ENCODE data around the gene PTPRK.

PTPRK gene

GRCh38 chr6:128121190-128121589 lies 399.2 kb downstream of the PTPRK start:
- DNase-seq = no peak

GRCh38 chr6:128118401-128118800 lies 402.0 kb downstream of the PTPRK start:
- no peak for DNase-seq

GRCh38 chr6:128117916-128118315 lies 402.5 kb downstream of the PTPRK start:
- no peak for DNase-seq

GRCh38 chr6:128114164-128114563 lies 406.2 kb downstream of the PTPRK start:
- no peak for DNase-seq

GRCh38 chr6:128112494-128112893 lies 407.9 kb downstream of the PTPRK start:
- no peak for DNase-seq

GRCh38 chr6:128111096-128111495 lies 409.3 kb downstream of the PTPRK start:
- DNase-seq = no peak

GRCh38 chr6:128107682-128108081 lies 412.7 kb downstream of the PTPRK start:
- no peak for DNase-seq

GRCh38 chr6:128099571-128100197 lies 420.7 kb downstream of the PTPRK start:
- no peak for DNase-seq

- no peak for DNase-seq
Observed at GRCh38 chr6:128098000-128098581, 422.3 kb downstream of the PTPRK start.

- DNase-seq = no peak
Observed at GRCh38 chr6:128097009-128097408, 423.4 kb downstream of the PTPRK start.

GRCh38 chr6:128095362-128095761 lies 425.0 kb downstream of the PTPRK start:
- no peak for DNase-seq

GRCh38 chr6:128079021-128079420 lies 441.4 kb downstream of the PTPRK start:
- no peak for DNase-seq

GRCh38 chr6:128078276-128078675 lies 442.1 kb downstream of the PTPRK start:
- DNase-seq = no peak

- DNase-seq = no peak
Observed at GRCh38 chr6:128076843-128077242, 443.6 kb downstream of the PTPRK start.

GRCh38 chr6:128074567-128074966 lies 445.8 kb downstream of the PTPRK start:
- DNase-seq = no peak

- no peak for DNase-seq
Observed at GRCh38 chr6:128073389-128073788, 447.0 kb downstream of the PTPRK start.

GRCh38 chr6:128071212-128071611 lies 449.2 kb downstream of the PTPRK start:
- DNase-seq = no peak

- no peak for DNase-seq
Observed at GRCh38 chr6:128070406-128070805, 450.0 kb downstream of the PTPRK start.

- no peak for DNase-seq
Observed at GRCh38 chr6:128069188-128069587, 451.2 kb downstream of the PTPRK start.

- no peak for DNase-seq
Observed at GRCh38 chr6:128068119-128068479, 452.3 kb downstream of the PTPRK start.

- no peak for DNase-seq
Observed at GRCh38 chr6:128067446-128068118, 452.8 kb downstream of the PTPRK start.

GRCh38 chr6:128065072-128065471 lies 455.3 kb downstream of the PTPRK start:
- no peak for DNase-seq

- no peak for DNase-seq
Observed at GRCh38 chr6:128064540-128064895, 455.9 kb downstream of the PTPRK start.

GRCh38 chr6:128063850-128064539 lies 456.4 kb downstream of the PTPRK start:
- no peak for DNase-seq

Data from central memory CD4-positive, alpha-beta T cell (primary cell).